K562 (cell line): ENCODE results near the gene CPHXL2. TPM values are rescaled to one million over a fixed set of nuclear protein-coding genes. Genes with fewer than 3 reads are reported as not detected.

Experiments
- ATF1 ChIP-seq, 2 experiments: fragments of 450-650 bp in 1 of 2; IDR thresholded peaks; 2 replicates each; pipeline ENCODE4 v1.6.1; 2016; ENCODE audit warnings: missing compliant biosample characterization in 1 of 2, missing genetic modification characterization in 1 of 2
- BCOR ChIP-seq: fragments of 450-650 bp; IDR thresholded peaks from 2 replicates; pipeline ENCODE4 v1.6.1; 2016
- BMI1 ChIP-seq: fragments of 150-350 bp; IDR thresholded peaks from 2 replicates; pipeline ENCODE4 v1.6.1; 2014; ENCODE audit warnings: low read length
- DPF2 ChIP-seq: fragments of 450-650 bp; IDR thresholded peaks from 2 replicates; pipeline ENCODE4 v1.6.1; 2016
- KAT2B ChIP-seq: IDR thresholded peaks from one replicate; pipeline ENCODE4 v1.6.1; 2012; ENCODE audit warnings: low read depth, mild to moderate bottlenecking, control low read depth, inconsistent platforms, low read length, moderate library complexity
- MAFF ChIP-seq: IDR thresholded peaks from 2 replicates; pipeline ENCODE4 v1.6.1; 2012; ENCODE audit warnings: low read length, improper control_type of control experiment
- MBD2 ChIP-seq: sonication (generic); IDR thresholded peaks from 2 replicates; pipeline ENCODE4 v1.6.1; 2016; ENCODE audit warnings: low read depth, borderline replicate concordance
- RHOXF2B ChIP-seq: fragments of 250-450 bp; sonication (Bioruptor Pico); conservative IDR thresholded peaks from 2 replicates; pipeline ENCODE4 v1.5.1; 2021
- SMARCA5 ChIP-seq: fragments of 450-650 bp; IDR thresholded peaks from 2 replicates; pipeline ENCODE4 v1.6.1; 2016
- TBL1XR1 ChIP-seq, 2 experiments: IDR thresholded peaks; 2 replicates each; pipeline ENCODE4 v1.6.1; 2012; ENCODE audit warnings: improper control_type of control experiment in 2 of 2, low read length in 2 of 2, mild to moderate bottlenecking in 1 of 2
- TEAD4 ChIP-seq, 2 experiments: sonication (generic) in 1 of 2; formaldehyde crosslinking in 1 of 2; IDR thresholded peaks; 2 replicates each; pipeline versions ENCODE4 v1.6.1 to v1.8.0; 2012 to 2022; ENCODE audit warnings: borderline replicate concordance in 1 of 2, inconsistent platforms in 1 of 2, low read length in 1 of 2, mild to moderate bottlenecking in 1 of 2, missing genetic modification reagents in 1 of 2
- YY1 ChIP-seq, 3 experiments: IDR thresholded peaks; 2 replicates each; pipeline ENCODE4 v1.6.1; 2011; ENCODE audit warnings: low read length in 2 of 3, mild to moderate bottlenecking in 2 of 3, moderate library complexity in 2 of 3, borderline replicate concordance in 1 of 3, control low read depth in 1 of 3, low read depth in 1 of 3; ENCODE audit not compliant: insufficient read depth in 3 of 3, insufficient replicate concordance in 2 of 3, control insufficient read depth in 1 of 3, insufficient read length in 1 of 3; ENCODE audit errors: extremely low read depth in 1 of 3
- ZBED1 ChIP-seq: IDR thresholded peaks from 2 replicates; pipeline ENCODE4 v1.6.1; 2014
- ZNF263 ChIP-seq: sonication (generic); formaldehyde crosslinking; IDR thresholded peaks from 2 replicates; pipeline ENCODE4 v1.8.0; 2022; ENCODE audit warnings: mild to moderate bottlenecking, missing genetic modification reagents, borderline replicate concordance
- polyA plus RNA-seq, 8 experiments: library from polyadenylated mRNA; depleted of rRNA in 4 of 8; stranded (reverse) in 5 of 8; unstranded in 3 of 8; fragments of >200 nt; fragmentation: Nextera tagmentation in 2 of 8; fragmentation: Illumina TruSeq in 1 of 8; extraction: Ambion mirVana in 2 of 8; extraction: Trizol in 1 of 8; gene quantifications; 2 replicates each; pipeline versions ENCODE4 v1.2.1 to v1.2.3, GENCODE V29; 2011 to 2014; ENCODE audit warnings: inconsistent platforms in 1 of 8, missing spikeins in 1 of 8
- total RNA-seq, 7 experiments: library from RNA; depleted of rRNA in 6 of 7; stranded (reverse); fragments of >200 nt in 6 of 7; fragmentation: Illumina TruSeq in 2 of 7; extraction: Trizol in 2 of 7; gene quantifications; 2 replicates each; pipeline versions ENCODE4 v1.2.1 to v1.2.3, GENCODE V29; 2011 to 2021; ENCODE audit warnings: low replicate concordance in 1 of 7
- TF ChIP-seq, protein P1 (sequence below): fragments of 450-650 bp; conservative IDR thresholded peaks from 2 replicates; pipeline ENCODE4 v1.6.1; 2016; ENCODE audit warnings: missing genetic modification characterization, low read depth, mild to moderate bottlenecking, missing compliant biosample characterization, moderate library complexity
- TF ChIP-seq, protein P2 (sequence below): fragments of 250-450 bp; sonication (Bioruptor Pico); IDR thresholded peaks from 2 replicates; pipeline ENCODE4 v1.9.0; 2021; ENCODE audit warnings: mild to moderate bottlenecking
- TF ChIP-seq, protein P3 (sequence below): fragments of 150-350 bp; IDR thresholded peaks from 2 replicates; pipeline ENCODE4 v1.6.1; 2014; ENCODE audit warnings: low read depth, mild to moderate bottlenecking, low read length, borderline replicate concordance
- TF ChIP-seq, protein P4 (sequence below): IDR thresholded peaks from 3 replicates; pipeline ENCODE4 v1.6.1; 2011; ENCODE audit warnings: borderline replicate concordance, mild to moderate bottlenecking; ENCODE audit not compliant: insufficient read length, insufficient read depth
- TF ChIP-seq, protein P5 (sequence below): sonication (generic); formaldehyde crosslinking; IDR thresholded peaks from 2 replicates; pipeline ENCODE4 v1.8.1; 2023; ENCODE audit warnings: mild to moderate bottlenecking, missing genetic modification reagents

The CPHXL2 gene
- total and polyA plus RNA-seq, 9 of the 15 experiments (the other 6 are each of a cell fraction or from before 2014, with no cell fraction given): not detected

DNA sequence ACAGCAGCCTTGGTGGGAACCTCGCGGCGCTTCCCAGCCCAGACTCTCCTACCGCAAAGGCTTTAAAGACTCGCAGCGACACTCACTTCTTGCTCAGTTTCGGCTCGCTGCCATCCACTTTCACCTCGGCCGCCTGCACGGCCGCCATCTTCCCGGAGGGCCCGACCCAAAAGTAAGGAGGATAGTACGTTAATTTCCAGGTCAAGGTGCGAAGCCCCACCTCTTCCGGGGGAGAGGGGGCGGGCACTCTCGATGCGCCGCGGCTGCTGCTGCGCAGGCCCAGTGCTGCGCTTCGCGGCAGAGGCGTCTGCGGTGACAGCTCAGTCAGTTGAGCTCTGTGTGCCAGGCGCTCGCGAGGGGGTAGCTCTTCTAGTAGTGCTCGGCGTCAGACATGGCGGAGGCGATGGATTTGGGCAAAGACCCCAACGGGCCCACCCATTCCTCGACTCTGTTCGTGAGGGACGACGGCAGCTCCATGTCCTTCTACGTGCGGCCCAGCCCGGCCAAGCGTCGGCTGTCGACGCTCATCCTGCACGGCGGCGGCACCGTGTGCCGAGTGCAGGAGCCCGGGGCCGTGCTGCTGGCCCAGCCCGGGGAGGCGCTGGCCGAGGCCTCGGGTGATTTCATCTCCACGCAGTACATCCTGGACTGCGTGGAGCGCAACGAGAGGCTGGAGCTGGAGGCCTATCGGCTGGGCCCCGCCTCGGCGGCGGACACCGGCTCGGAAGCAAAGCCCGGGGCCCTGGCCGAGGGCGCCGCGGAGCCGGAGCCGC lies 29.1 kb downstream of the CPHXL2 start, which contains the start of the genes KARS1 and TERF2IP (continued):
- TF ChIP-seq, protein P1, sequence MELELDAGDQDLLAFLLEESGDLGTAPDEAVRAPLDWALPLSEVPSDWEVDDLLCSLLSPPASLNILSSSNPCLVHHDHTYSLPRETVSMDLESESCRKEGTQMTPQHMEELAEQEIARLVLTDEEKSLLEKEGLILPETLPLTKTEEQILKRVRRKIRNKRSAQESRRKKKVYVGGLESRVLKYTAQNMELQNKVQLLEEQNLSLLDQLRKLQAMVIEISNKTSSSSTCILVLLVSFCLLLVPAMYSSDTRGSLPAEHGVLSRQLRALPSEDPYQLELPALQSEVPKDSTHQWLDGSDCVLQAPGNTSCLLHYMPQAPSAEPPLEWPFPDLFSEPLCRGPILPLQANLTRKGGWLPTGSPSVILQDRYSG (tag): no peak
- TF ChIP-seq MBD2 (0 out of 2 replicates have a peak, but pooled peaks have one; percentile 47), ZBED1 (no peak), RHOXF2B (CRISPR knock-in tag) (no peak), BCOR (no peak), KAT2B (no peak), BMI1 (no peak), SMARCA5 (no peak), ZNF263 (CRISPR knock-in tag) (no peak), TEAD4 (IDR thresholded peaks at IDR 0.05; ENCODE audit: low read length) (no peak), TEAD4 (CRISPR knock-in tag; IDR thresholded peaks at IDR 0.05; ENCODE audit: borderline replicate concordance) (0 out of 2 replicates have a peak, but pooled peaks have one; percentile 12), YY1 (IDR thresholded peaks at IDR 0.05; ENCODE audit: borderline replicate concordance in 1 of 3, control insufficient read depth in 1 of 3, extremely low read depth in 1 of 3, insufficient read depth in 3 of 3, insufficient read length in 1 of 3, insufficient replicate concordance in 2 of 3, low read depth in 1 of 3, low read length in 2 of 3) (peak; percentile 80 to 97 (median 96)), TBL1XR1 (IDR thresholded peaks at IDR 0.05; ENCODE audit: low read length in 2 of 2) (peak in 1 of 2 experiments; percentile 37; a peak in 1 of 4 replicates), ATF1 (CRISPR knock-in tag; IDR thresholded peaks at IDR 0.05) (no peak), ATF1 (tag; IDR thresholded peaks at IDR 0.05) (peak; percentile 57; the same call in 1 of the 2 replicates), DPF2 (no peak), MAFF (no peak)
- TF ChIP-seq, protein P2, sequence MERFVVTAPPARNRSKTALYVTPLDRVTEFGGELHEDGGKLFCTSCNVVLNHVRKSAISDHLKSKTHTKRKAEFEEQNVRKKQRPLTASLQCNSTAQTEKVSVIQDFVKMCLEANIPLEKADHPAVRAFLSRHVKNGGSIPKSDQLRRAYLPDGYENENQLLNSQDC (CRISPR knock-in tag): no peak
- TF ChIP-seq, protein P3, sequence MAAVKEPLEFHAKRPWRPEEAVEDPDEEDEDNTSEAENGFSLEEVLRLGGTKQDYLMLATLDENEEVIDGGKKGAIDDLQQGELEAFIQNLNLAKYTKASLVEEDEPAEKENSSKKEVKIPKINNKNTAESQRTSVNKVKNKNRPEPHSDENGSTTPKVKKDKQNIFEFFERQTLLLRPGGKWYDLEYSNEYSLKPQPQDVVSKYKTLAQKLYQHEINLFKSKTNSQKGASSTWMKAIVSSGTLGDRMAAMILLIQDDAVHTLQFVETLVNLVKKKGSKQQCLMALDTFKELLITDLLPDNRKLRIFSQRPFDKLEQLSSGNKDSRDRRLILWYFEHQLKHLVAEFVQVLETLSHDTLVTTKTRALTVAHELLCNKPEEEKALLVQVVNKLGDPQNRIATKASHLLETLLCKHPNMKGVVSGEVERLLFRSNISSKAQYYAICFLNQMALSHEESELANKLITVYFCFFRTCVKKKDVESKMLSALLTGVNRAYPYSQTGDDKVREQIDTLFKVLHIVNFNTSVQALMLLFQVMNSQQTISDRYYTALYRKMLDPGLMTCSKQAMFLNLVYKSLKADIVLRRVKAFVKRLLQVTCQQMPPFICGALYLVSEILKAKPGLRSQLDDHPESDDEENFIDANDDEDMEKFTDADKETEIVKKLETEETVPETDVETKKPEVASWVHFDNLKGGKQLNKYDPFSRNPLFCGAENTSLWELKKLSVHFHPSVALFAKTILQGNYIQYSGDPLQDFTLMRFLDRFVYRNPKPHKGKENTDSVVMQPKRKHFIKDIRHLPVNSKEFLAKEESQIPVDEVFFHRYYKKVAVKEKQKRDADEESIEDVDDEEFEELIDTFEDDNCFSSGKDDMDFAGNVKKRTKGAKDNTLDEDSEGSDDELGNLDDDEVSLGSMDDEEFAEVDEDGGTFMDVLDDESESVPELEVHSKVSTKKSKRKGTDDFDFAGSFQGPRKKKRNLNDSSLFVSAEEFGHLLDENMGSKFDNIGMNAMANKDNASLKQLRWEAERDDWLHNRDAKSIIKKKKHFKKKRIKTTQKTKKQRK: no peak
- TF ChIP-seq, protein P4, sequence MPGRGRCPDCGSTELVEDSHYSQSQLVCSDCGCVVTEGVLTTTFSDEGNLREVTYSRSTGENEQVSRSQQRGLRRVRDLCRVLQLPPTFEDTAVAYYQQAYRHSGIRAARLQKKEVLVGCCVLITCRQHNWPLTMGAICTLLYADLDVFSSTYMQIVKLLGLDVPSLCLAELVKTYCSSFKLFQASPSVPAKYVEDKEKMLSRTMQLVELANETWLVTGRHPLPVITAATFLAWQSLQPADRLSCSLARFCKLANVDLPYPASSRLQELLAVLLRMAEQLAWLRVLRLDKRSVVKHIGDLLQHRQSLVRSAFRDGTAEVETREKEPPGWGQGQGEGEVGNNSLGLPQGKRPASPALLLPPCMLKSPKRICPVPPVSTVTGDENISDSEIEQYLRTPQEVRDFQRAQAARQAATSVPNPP: no peak
- TF ChIP-seq, protein P5, sequence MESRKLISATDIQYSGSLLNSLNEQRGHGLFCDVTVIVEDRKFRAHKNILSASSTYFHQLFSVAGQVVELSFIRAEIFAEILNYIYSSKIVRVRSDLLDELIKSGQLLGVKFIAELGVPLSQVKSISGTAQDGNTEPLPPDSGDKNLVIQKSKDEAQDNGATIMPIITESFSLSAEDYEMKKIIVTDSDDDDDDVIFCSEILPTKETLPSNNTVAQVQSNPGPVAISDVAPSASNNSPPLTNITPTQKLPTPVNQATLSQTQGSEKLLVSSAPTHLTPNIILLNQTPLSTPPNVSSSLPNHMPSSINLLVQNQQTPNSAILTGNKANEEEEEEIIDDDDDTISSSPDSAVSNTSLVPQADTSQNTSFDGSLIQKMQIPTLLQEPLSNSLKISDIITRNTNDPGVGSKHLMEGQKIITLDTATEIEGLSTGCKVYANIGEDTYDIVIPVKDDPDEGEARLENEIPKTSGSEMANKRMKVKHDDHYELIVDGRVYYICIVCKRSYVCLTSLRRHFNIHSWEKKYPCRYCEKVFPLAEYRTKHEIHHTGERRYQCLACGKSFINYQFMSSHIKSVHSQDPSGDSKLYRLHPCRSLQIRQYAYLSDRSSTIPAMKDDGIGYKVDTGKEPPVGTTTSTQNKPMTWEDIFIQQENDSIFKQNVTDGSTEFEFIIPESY (CRISPR knock-in tag): peak; percentile 19; the same call in 1 of the 2 replicates
